HG03095 (cell line): Measurements from ENCODE around the gene MYOZ1.
"Not testable (repeated sequence)": the region's sequence is repeated elsewhere in the genome, so short reads cannot be mapped to it uniquely, and the experiment has no call there.

Source experiments
- ATAC-seq: cut with Tn5 transposase; IDR thresholded peaks from one replicate; pipeline ENCODE4 v1.9.1; 2021; ENCODE audit warnings: moderate library complexity; ENCODE audit not compliant: unreplicated experiment

MYOZ1 gene

GRCh38 chr10:73647875-73648651, 6.8 kb upstream of the MYOZ1 start:
- ATAC-seq, result no peak

- no peak for ATAC-seq
Measured at GRCh38 chr10:73647211-73647874, 6.1 kb upstream of the MYOZ1 start.

- no peak for ATAC-seq
Measured at GRCh38 chr10:73646598-73647041, 5.3 kb upstream of the MYOZ1 start.

- no peak for ATAC-seq
Measured at GRCh38 chr10:73645251-73645650, 4.0 kb upstream of the MYOZ1 start.

GRCh38 chr10:73644767-73645166, 3.5 kb upstream of the MYOZ1 start:
- no peak for ATAC-seq

DNA sequence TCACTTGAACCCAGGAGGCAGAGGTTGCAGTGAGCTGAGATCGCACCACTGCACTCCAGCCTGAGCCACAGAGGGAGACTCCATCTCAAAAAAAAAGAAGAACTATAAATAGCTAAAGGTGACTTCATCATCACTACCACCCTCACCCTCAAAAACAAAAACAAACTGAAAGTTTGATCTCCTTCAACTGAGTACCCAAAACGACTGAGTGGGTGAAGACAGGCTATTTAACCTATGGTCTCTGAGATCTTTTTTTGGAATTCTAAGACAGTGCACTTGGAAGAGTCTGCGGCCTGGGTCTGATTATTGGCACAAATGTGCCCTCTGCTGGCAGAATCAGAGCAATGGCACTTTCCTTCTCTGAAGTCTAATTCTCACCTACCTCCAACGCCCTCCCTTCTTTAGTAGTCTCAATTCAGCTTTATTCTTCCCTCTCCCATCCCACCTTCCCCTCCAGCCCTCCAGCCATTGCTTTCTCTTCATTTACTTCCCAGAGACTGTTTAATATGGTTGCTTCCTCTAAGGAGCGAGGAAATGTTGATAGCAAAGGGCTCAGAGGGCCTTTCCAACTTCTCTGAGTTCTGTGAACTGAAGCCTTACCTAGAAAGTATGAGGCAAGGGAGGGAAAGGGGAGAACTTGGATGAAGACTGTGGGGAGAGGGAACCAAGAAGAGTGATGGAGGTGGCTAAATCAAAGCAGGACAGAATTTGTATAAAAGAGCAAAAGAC, 2.9 kb upstream of the MYOZ1 start:
- no peak for ATAC-seq

DNA sequence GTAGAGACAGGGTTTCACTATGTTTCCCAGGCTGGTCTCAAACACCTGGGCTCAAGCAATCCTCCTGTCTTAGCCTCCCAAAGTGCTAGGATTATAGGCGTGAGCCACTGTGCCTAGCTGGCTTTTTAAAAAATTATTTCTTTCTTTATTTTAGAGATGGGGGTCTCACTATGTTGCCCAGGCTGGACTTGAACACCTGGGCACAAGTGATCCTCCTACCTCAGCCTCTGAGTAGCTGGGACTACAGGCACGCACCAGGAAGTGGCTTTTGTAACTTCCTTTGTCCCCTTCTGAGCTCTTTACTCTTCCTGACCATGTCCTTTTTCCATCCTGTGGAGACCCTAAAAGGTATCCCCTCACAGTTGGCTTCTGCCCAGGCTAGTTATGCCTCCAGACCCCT, 2.1 kb upstream of the MYOZ1 start:
- no peak for ATAC-seq

DNA sequence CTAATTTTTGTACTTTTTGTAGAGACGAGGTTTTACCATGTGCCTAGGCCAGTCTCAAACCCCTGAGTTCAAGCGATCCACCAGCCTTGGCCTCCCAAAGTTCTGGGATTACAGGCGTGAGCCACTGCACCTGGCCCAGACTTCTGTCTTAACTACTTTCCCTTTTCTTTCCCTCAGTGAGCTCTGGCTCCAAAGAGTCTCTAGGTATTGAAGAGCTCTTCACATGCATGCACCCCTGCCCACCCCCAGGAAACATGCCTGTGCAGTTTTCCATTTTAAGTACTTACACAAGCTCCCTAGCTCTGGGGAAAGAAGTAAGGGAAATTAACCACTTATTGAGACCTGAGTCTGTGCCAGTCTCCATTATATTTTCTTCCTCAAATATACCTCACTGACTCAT, 2.0 kb downstream of the MYOZ1 start:
- ATAC-seq, result no peak

DNA sequence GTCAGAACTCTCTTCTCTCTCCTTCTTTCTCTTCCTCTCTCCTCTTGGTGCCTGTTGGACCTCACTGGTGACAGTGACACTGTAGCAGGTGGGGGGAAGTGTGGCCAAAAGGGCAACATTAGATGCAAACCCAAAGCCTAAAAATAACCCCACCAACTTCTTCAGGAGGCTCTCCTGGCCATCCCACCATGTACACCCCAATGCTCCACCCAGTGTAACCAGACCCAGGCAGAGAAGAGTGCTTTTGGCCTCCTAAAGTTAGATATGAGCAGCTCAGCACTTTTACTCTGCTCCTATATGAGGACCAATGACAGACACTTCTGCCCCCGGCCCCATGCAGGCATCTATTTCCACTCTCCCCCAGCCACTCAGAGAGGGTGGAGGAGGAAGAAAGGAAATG, 5.5 kb downstream of the MYOZ1 start:
- no peak for ATAC-seq

DNA sequence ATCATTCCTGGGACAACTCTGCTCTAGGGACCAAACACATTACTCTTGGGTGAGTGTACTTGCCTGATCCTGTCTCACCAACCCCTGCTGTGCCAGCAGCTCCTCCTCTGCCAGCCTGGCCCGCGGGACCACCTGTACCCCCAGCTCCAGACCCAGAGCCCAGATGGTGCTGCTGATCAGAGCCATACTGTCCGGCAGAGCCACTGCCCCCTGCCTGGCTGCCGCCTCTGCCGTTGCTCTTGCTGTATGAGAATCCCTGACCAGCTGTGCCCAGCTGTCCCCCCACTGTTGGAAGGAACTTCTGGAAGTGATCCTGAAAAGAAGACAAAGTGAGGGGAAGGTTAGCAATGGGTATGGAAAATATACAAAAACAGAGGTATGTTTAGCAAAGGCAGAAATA, 6.9 kb downstream of the MYOZ1 start:
- no peak for ATAC-seq

- ATAC-seq, result no peak
Measured at GRCh38 chr10:73629165-73629564, 12.1 kb downstream of the MYOZ1 start.

GRCh38 chr10:73628405-73628804, 12.9 kb downstream of the MYOZ1 start:
- ATAC-seq, result no peak

DNA sequence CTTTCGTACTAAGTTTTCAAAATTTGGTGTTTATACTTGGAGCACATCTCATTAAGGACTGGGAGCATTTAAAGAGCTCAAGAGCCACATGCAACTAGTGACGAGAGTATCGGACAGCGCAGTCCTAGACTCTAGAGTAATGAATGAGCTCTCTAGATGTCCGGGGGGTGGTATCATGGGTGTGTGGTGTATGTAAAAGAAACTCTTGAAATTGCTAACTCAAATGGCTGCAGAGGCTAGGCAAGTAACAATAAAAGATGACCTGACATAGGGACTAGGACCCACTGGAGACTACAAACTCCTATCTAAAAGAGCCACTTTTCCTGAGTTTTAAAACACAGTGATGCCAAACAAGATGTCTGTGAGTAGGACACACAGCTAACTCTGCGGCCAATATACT, 14.0 kb downstream of the MYOZ1 start:
- ATAC-seq, result no peak

- ATAC-seq, result peak; percentile 96
Measured at GRCh38 chr10:73625884-73626752, 15.2 kb downstream of the MYOZ1 start.

- peak; percentile 32 for ATAC-seq
Measured at GRCh38 chr10:73625004-73625883, 16.0 kb downstream of the MYOZ1 start.

DNA sequence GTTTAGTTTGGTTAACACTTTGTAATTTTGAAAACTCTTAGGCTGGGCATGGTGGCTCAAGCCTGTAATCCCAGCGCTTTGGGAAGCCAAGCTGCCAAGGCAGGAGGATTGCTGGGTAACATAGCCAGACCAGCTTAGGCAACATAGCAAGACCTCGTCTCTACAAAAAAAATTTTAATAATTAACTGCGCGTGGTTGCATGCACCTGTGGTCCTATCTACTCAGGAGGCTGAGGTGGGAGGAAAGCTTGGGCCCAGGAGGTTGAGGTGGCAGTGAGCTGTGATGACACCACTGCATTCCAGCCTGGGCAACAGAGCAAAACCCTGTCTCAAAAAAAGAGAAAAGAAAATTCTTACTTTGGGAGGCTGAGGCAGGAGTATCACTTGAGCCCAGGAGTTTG, 18.2 kb downstream of the MYOZ1 start:
- no peak for ATAC-seq

DNA sequence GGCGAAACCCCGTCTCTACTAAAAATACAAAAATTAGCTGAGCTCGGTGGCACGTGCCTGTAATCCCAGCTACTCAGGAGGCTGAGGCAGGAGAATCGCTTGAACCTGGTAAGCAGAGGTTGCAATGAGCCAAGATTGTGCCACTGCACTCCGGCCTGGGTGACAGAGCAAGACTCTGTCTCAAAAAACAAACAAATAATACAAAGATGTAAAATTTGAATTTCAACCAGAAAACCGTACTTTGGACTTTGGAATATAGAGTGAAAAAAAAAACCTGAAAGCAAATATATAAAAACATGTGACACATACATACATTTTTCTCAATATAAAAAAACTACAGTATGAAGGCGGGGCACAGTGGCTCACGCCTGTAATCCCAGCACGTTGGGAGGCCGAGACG, 20.3 kb downstream of the MYOZ1 start:
- not testable (repeated sequence) for ATAC-seq

GRCh38 chr10:73617143-73617542, 24.1 kb downstream of the MYOZ1 start:
- not testable (repeated sequence) for ATAC-seq

DNA sequence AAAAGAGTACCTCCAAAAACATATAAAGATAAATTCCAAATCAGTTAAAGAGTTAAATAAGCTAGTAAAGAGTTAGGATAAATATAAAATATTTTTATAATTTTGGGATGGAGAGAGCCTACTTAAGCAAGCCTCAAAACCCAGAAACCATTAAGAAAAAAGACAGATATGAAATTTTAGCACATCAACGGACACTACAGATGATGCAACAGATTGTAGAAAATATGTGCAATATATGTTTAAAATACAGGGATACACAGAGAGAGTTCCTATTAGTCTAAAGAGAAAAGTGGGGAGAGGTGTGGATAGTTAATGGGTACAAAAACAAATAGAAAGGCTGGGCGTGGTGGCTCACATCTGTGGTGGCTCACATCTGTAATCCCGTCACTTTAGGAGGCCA, 26.6 kb downstream of the MYOZ1 start:
- no peak for ATAC-seq

DNA sequence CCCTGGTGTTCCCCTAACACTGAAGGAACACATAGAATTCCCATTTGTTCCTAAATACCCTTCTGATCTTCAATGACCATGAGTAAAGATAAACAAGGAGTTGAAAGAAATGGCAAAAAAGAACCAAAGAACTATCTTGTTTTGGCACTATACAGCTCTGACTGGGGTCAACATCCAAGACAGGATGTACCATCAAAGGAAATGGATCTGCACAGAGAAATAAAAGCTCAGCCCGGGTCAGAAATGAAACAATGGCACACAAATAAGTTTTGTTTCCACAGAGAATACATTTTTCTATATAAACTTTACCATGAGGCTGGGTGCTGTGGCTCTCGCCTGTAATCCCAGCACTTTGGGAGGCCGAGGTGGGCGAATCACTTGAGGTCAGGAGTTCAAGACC, 32.2 kb downstream of the MYOZ1 start:
- ATAC-seq, result no peak
